ENCODE measurements around the gene ITGB2.
A peak's percentile ranks its signal among the peaks of the same experiment; 100 is the strongest.

The ITGB2 gene

GRCh38 chr21:44938772-44939531 is 18.3 kb upstream of the ITGB2 start:
- no peak for DNase-seq (ENCODE audit: low read depth)
- TF ChIP-seq CTCF (IDR thresholded peaks at IDR 0.05; ENCODE audit: control insufficient read depth, extremely low read depth, insufficient read depth), result no peak
- H3K4me3 ChIP-seq (ENCODE audit: low read depth, low read length), result peak overlapping the region; percentile 81

GRCh38 chr21:44935533-44935927 is 14.8 kb upstream of the ITGB2 start:
- H3K4me3 ChIP-seq (ENCODE audit: low read depth, low read length), result no peak overlapping the region
- TF ChIP-seq CTCF (IDR thresholded peaks at IDR 0.05; ENCODE audit: control insufficient read depth, extremely low read depth, insufficient read depth), result no peak
- DNase-seq (ENCODE audit: low read depth), result no peak

- no peak overlapping the region for H3K4me3 ChIP-seq (ENCODE audit: low read depth, low read length)
- DNase-seq (ENCODE audit: low read depth), result no peak
- TF ChIP-seq CTCF (IDR thresholded peaks at IDR 0.05; ENCODE audit: control insufficient read depth, extremely low read depth, insufficient read depth), result no peak
These were observed 14.3 kb upstream of the ITGB2 start for GRCh38 chr21:44934797-44935532.

GRCh38 chr21:44934276-44934675 is 13.6 kb upstream of the ITGB2 start:
- DNase-seq (ENCODE audit: low read depth), result no peak
- no peak overlapping the region for H3K4me3 ChIP-seq (ENCODE audit: low read depth, low read length)
- TF ChIP-seq CTCF (IDR thresholded peaks at IDR 0.05; ENCODE audit: control insufficient read depth, extremely low read depth, insufficient read depth), result no peak

- no peak overlapping the region for H3K4me3 ChIP-seq (ENCODE audit: low read depth, low read length)
- no peak for DNase-seq (ENCODE audit: low read depth)
- TF ChIP-seq CTCF (IDR thresholded peaks at IDR 0.05; ENCODE audit: control insufficient read depth, extremely low read depth, insufficient read depth), result no peak
These were observed 13.2 kb upstream of the ITGB2 start for GRCh38 chr21:44933918-44934260.

- DNase-seq (ENCODE audit: low read depth), result no peak
- TF ChIP-seq CTCF (IDR thresholded peaks at IDR 0.05; ENCODE audit: control insufficient read depth, extremely low read depth, insufficient read depth), result no peak
- H3K4me3 ChIP-seq (ENCODE audit: low read depth, low read length), result no peak overlapping the region
These were observed 12.7 kb upstream of the ITGB2 start for GRCh38 chr21:44933199-44933917.
